ENCODE measurements around the gene MTA1.

- TF ChIP-seq POLR2A (IDR thresholded peaks at IDR 0.05) (peak; percentile 32 to 73), CTCF (IDR thresholded peaks at IDR 0.05) (peak in 4 of 5 experiments; percentile 12 to 54 (median 28))
These were observed 21.4 kb upstream of the MTA1 start, which contains the start of gene TEX22 for GRCh38 chr14:105398044-105398725.
